ENCODE measurements around the gene RNF207.

RNF207 gene

GRCh38 chr1:6210591-6211355, 4.9 kb downstream of the RNF207 start:
- H3K27ac ChIP-seq, result no peak overlapping the region
- no peak for TF ChIP-seq ZFX (IDR thresholded peaks at IDR 0.05; ENCODE audit: borderline replicate concordance)
- TF ChIP-seq, protein P1, sequence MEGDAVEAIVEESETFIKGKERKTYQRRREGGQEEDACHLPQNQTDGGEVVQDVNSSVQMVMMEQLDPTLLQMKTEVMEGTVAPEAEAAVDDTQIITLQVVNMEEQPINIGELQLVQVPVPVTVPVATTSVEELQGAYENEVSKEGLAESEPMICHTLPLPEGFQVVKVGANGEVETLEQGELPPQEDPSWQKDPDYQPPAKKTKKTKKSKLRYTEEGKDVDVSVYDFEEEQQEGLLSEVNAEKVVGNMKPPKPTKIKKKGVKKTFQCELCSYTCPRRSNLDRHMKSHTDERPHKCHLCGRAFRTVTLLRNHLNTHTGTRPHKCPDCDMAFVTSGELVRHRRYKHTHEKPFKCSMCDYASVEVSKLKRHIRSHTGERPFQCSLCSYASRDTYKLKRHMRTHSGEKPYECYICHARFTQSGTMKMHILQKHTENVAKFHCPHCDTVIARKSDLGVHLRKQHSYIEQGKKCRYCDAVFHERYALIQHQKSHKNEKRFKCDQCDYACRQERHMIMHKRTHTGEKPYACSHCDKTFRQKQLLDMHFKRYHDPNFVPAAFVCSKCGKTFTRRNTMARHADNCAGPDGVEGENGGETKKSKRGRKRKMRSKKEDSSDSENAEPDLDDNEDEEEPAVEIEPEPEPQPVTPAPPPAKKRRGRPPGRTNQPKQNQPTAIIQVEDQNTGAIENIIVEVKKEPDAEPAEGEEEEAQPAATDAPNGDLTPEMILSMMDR (IDR thresholded peaks at IDR 0.05), result no peak

GRCh38 chr1:6211731-6212130, 5.8 kb downstream of the RNF207 start:
- H3K27ac ChIP-seq, result no peak overlapping the region
- no peak for TF ChIP-seq ZFX (IDR thresholded peaks at IDR 0.05; ENCODE audit: borderline replicate concordance)
- TF ChIP-seq, protein P1 (IDR thresholded peaks at IDR 0.05), result no peak

GRCh38 chr1:6212193-6212959, 6.5 kb downstream of the RNF207 start:
- no peak overlapping the region for H3K27ac ChIP-seq
- no peak for TF ChIP-seq ZFX (IDR thresholded peaks at IDR 0.05; ENCODE audit: borderline replicate concordance)
- TF ChIP-seq, protein P1 (IDR thresholded peaks at IDR 0.05), result no peak

DNA sequence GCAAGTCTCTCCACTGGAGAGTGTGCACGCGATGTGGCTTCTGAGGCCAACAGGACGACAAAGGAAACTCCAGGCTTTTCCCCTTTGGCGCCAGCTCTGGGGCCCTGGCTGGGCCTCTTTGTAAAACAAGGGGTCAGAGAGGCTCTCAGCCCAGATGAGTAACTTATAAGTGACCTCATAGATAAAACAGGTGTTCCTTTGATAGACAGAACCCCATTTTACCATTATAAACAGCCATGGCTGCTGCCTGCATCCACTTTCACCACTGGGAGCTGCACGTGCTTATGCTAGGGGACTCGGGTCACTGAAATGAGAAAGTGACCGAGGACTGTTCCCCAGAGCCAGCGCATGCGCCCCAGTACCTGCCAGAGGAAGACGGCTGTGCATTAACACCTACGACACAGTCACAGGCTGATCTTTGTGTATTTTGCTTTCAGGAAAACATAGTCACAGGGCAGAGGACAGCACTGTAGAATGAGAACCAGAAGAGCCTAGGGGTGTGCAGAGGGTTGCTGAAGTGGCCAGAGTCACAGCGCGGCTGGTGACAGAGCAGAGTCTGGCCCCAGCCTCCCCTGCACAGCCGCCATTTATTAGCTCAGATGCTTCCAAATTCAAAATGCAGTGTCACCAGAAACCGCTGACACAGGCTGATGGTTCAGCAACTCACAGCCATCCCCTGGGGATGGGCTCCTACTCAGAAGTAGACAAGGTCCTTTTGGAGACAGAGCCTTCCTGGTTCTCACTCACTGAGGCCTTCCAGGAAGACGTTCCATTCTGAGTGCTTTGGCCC, 12.7 kb downstream of the RNF207 start:
- no peak overlapping the region for H3K27ac ChIP-seq
- TF ChIP-seq ZFX (IDR thresholded peaks at IDR 0.05; ENCODE audit: borderline replicate concordance), result no peak
- TF ChIP-seq, protein P1 (IDR thresholded peaks at IDR 0.05), result no peak

DNA sequence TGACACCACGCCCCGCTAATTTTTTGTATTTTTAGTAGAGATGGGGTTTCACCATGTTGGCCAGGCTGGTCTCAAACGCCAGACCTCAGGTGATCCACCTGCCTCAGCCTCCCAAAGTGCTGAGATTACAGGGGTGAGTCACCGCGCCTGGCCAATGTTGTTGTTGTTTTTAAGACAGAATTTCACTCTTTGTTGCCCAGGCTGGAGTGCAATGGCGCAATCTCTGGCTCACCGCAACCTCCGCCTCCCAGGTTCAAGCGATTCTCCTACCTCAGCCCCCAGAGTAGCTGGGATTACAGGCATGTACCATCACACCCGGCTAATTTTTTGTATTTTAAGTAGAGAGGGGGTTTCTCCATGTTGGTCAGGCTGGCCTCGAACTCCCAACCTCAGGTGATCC, 13.7 kb downstream of the RNF207 start:
- H3K27ac ChIP-seq, result 0 out of 2 replicates have a peak overlapping the region, but pooled peaks have one; percentile 26

DNA sequence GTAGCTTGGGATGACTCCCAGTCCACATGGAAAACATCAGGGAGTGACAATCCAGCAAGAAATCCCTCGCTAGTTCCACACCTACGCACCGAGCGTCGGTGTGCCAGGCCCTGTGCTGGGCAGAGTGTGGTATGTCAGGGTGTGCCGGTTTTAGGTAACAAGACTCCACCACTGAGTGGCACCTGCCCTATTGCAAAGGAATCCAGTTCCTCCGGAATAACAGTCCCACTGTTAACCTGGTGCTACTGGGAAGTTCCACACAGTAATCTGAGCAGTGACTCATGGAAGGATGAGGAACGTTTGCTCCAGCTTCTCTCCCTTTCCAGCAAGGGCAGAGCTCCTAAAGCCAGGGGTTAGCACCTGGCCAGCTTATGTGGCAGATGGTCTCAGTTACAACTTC, 14.3 kb downstream of the RNF207 start:
- TF ChIP-seq ZFX (IDR thresholded peaks at IDR 0.05; ENCODE audit: borderline replicate concordance), result no peak
- TF ChIP-seq, protein P1 (IDR thresholded peaks at IDR 0.05), result no peak
- H3K27ac ChIP-seq, result peak overlapping the region; percentile 26; the same call in 1 of the 2 replicates

DNA sequence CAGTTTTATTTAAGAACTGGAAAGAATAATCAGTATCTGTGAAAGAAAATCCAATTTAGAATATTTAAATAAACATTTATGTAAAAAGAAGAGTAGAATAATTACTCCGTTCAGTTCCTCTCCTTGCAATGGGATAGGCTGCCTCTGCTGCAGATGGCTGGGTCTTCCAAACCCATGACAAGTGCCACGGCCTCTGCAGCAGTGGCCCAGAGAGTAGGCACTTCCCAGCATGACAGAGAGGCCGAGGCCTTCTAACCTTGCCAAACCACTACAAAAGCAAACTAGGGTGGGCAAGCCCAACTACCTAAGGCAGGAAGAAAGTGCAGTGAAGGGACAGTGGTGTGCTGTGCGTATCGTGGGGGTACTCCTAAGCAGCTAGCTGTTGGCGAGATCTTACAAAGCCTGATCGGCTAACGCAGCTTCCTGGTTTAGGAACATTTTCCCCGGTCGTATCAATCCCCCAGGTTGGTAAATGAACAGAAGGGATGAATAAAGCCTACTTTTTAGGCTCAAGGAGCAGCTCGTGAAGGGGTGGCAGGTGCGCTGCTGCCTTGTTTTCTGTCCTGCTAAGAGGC, 15.4 kb downstream of the RNF207 start:
- TF ChIP-seq ZFX (IDR thresholded peaks at IDR 0.05; ENCODE audit: borderline replicate concordance), result no peak
- TF ChIP-seq, protein P1 (IDR thresholded peaks at IDR 0.05), result no peak
- H3K27ac ChIP-seq, result no peak overlapping the region

Data from 22Rv1 (cell line).